ENCODE results near the gene HOXB7. TPM values are rescaled to one million over a fixed set of nuclear protein-coding genes. Genes with fewer than 3 reads are reported as not detected.

The HOXB7 gene
- total RNA-seq, 1 donor from 2014 or later = 0.16 TPM

- intact Hi-C loops (cut with micrococcal nuclease) = no loop called here
- Histone ChIP-seq H3K27me3 (ENCODE audit: low read depth) (peaks cover 100% of the 10 kb centered on the region), H3K27ac (replicated peaks) (no peak overlapping the region), H3K4me3 (peak overlapping the region; percentile 54), H3K9me3 (replicated peaks) (no peaks in the 10 kb centered on the region), H3K36me3 (no peaks in the 10 kb centered on the region), H3K4me1 (peaks cover 16% of the 10 kb centered on the region)
- DNase-seq = no peak
- TF ChIP-seq CTCF (IDR thresholded peaks at IDR 0.05; ENCODE audit: borderline replicate concordance) = no peak
These were observed 35.6 kb upstream of the HOXB7 start for GRCh38 chr17:48646183-48647102.

- Histone ChIP-seq H3K4me1 (peaks cover 16% of the 10 kb centered on the region), H3K27ac (replicated peaks) (no peak overlapping the region), H3K27me3 (ENCODE audit: low read depth) (peaks cover 100% of the 10 kb centered on the region), H3K36me3 (no peaks in the 10 kb centered on the region), H3K9me3 (replicated peaks) (no peaks in the 10 kb centered on the region), H3K4me3 (no peak overlapping the region)
- TF ChIP-seq CTCF (IDR thresholded peaks at IDR 0.05; ENCODE audit: borderline replicate concordance) = no peak
- intact Hi-C loops (cut with micrococcal nuclease) = no loop called here
- no peak for DNase-seq
These were observed 34.9 kb upstream of the HOXB7 start for GRCh38 chr17:48645639-48646182.

- Histone ChIP-seq H3K4me1 (peaks cover 16% of the 10 kb centered on the region), H3K27me3 (ENCODE audit: low read depth) (peaks cover 100% of the 10 kb centered on the region), H3K36me3 (no peaks in the 10 kb centered on the region), H3K4me3 (no peak overlapping the region), H3K9me3 (replicated peaks) (no peaks in the 10 kb centered on the region), H3K27ac (replicated peaks) (no peak overlapping the region)
- no peak for DNase-seq
- no peak for TF ChIP-seq CTCF (IDR thresholded peaks at IDR 0.05; ENCODE audit: borderline replicate concordance)
- intact Hi-C loops (cut with micrococcal nuclease) = no loop called here
These were observed 34.2 kb upstream of the HOXB7 start for GRCh38 chr17:48644910-48645557.

- no peak for TF ChIP-seq CTCF (IDR thresholded peaks at IDR 0.05; ENCODE audit: borderline replicate concordance)
- no peak overlapping the region for H3K4me3 ChIP-seq
- H3K36me3 ChIP-seq = no peaks in the 10 kb centered on the region
- no peak overlapping the region for H3K27ac ChIP-seq (replicated peaks)
- peaks cover 16% of the 10 kb centered on the region for H3K4me1 ChIP-seq
- H3K27me3 ChIP-seq (ENCODE audit: low read depth) = peaks cover 100% of the 10 kb centered on the region
- H3K9me3 ChIP-seq (replicated peaks) = no peaks in the 10 kb centered on the region
- no peak for DNase-seq
- intact Hi-C loops (cut with micrococcal nuclease) = no loop called here
These were observed 33.3 kb upstream of the HOXB7 start for GRCh38 chr17:48644159-48644558.

GRCh38 chr17:48643697-48644012 lies 32.8 kb upstream of the HOXB7 start:
- H3K27ac ChIP-seq (replicated peaks) = no peak overlapping the region
- H3K9me3 ChIP-seq (replicated peaks) = no peaks in the 10 kb centered on the region
- intact Hi-C loops (cut with micrococcal nuclease) = no loop called here
- peaks cover 100% of the 10 kb centered on the region for H3K27me3 ChIP-seq (ENCODE audit: low read depth)
- no peak for DNase-seq
- peaks cover 16% of the 10 kb centered on the region for H3K4me1 ChIP-seq
- TF ChIP-seq CTCF (IDR thresholded peaks at IDR 0.05; ENCODE audit: borderline replicate concordance) = no peak
- H3K4me3 ChIP-seq = no peak overlapping the region
- no peaks in the 10 kb centered on the region for H3K36me3 ChIP-seq

All from left ventricle myocardium inferior (tissue), 1 donor.